Large intestine (tissue), 3 donors: ENCODE results near the gene MAGEA1. TPM values are rescaled to one million over a fixed set of nuclear protein-coding genes. Genes with fewer than 3 reads are reported as not detected.

Experiments used
- DNase-seq, 2 donors: peaks; one replicate each; pipeline versions ENCODE4 v3.0.0 to v3.0.0-alpha.2; 2013
- H3K27ac ChIP-seq: one replicate; pipeline ENCODE4 v1.5.1; 2013; ENCODE audit warnings: low read length
- H3K27me3 ChIP-seq: 2 replicates; pipeline ENCODE4 v1.6.1; 2013; ENCODE audit warnings: low read length; ENCODE audit not compliant: control insufficient read depth, insufficient read depth
- H3K36me3 ChIP-seq: 2 replicates; pipeline ENCODE4 v1.6.1; 2013; ENCODE audit warnings: low read length; ENCODE audit not compliant: control insufficient read depth, insufficient read depth
- H3K4me1 ChIP-seq: one replicate; pipeline ENCODE4 v1.6.1; 2013; ENCODE audit warnings: low read length; ENCODE audit not compliant: control insufficient read depth, insufficient read depth
- H3K4me3 ChIP-seq: one replicate; pipeline ENCODE4 v1.5.1; 2013; ENCODE audit warnings: low read length
- H3K9me3 ChIP-seq: one replicate; pipeline ENCODE4 v1.6.1; 2013; ENCODE audit warnings: mild to moderate bottlenecking, low read depth, low read length, moderate library complexity; ENCODE audit not compliant: control insufficient read depth
- WGBS: methylation state at CpG from one replicate; pipeline ENCODE4 v1.1.5; 2013; ENCODE audit warnings: low lambda C conversion rate; ENCODE audit not compliant: insufficient coverage; 5-methylcytosine and 5-hydroxymethylcytosine counted together
- polyA plus RNA-seq: library from polyadenylated mRNA; unstranded; fragments of 120-200 nt; gene quantifications from one replicate; pipeline ENCODE4 v1.2.1, GENCODE V29; 2013

MAGEA1 gene
- polyA plus RNA-seq, 1 donor: not detected

- H3K9me3 ChIP-seq: no peaks in the 10 kb centered on the region
- no peak overlapping the region for H3K4me3 ChIP-seq
- WGBS: no CpG with 5 or more reads among the region's 8 CpGs
- no peaks in the 10 kb centered on the region for H3K27me3 ChIP-seq
- H3K36me3 ChIP-seq: no peaks in the 10 kb centered on the region
- no peak for DNase-seq
- H3K27ac ChIP-seq: no peak overlapping the region
- H3K4me1 ChIP-seq: no peaks in the 10 kb centered on the region
These were observed 5.7 kb downstream of the MAGEA1 start for GRCh38 chrX:153184787-153185186.

- H3K9me3 ChIP-seq: no peaks in the 10 kb centered on the region
- H3K36me3 ChIP-seq: no peaks in the 10 kb centered on the region
- H3K4me3 ChIP-seq: no peak overlapping the region
- DNase-seq: peak; percentile 9 to 59
- no peak overlapping the region for H3K27ac ChIP-seq
- H3K27me3 ChIP-seq: no peaks in the 10 kb centered on the region
- H3K4me1 ChIP-seq: no peaks in the 10 kb centered on the region
- no CpG with 5 or more reads among the region's 1 CpG for WGBS
These were observed 11.3 kb downstream of the MAGEA1 start for GRCh38 chrX:153190381-153190780.

- no peak overlapping the region for H3K4me3 ChIP-seq
- DNase-seq: no peak
- no peaks in the 10 kb centered on the region for H3K27me3 ChIP-seq
- H3K27ac ChIP-seq: no peak overlapping the region
- no peaks in the 10 kb centered on the region for H3K36me3 ChIP-seq
- H3K9me3 ChIP-seq: no peaks in the 10 kb centered on the region
- WGBS: no CpG with 5 or more reads among the region's 2 CpGs
- no peaks in the 10 kb centered on the region for H3K4me1 ChIP-seq
These were observed 21.4 kb downstream of the MAGEA1 start for GRCh38 chrX:153200462-153200861.

- Histone ChIP-seq H3K9me3 (no peaks in the 10 kb centered on the region), H3K27me3 (no peaks in the 10 kb centered on the region), H3K36me3 (no peaks in the 10 kb centered on the region), H3K27ac (no peak overlapping the region), H3K4me3 (no peak overlapping the region), H3K4me1 (no peaks in the 10 kb centered on the region)
- DNase-seq: no peak
- WGBS: 100% methylated on average over 1 of the region's 8 CpGs
These were observed 27.5 kb downstream of the MAGEA1 start for GRCh38 chrX:153206425-153207046.

- Histone ChIP-seq H3K27ac (no peak overlapping the region), H3K36me3 (no peaks in the 10 kb centered on the region), H3K4me3 (no peak overlapping the region), H3K27me3 (no peaks in the 10 kb centered on the region), H3K9me3 (no peaks in the 10 kb centered on the region), H3K4me1 (no peaks in the 10 kb centered on the region)
- no peak for DNase-seq
- WGBS: no CpG with 5 or more reads among the region's 3 CpGs
These were observed 30.3 kb downstream of the MAGEA1 start for GRCh38 chrX:153209347-153209746.

GRCh38 chrX:153214934-153215333 is 35.9 kb downstream of the MAGEA1 start:
- Histone ChIP-seq H3K27ac (no peak overlapping the region), H3K4me3 (no peak overlapping the region), H3K4me1 (no peaks in the 10 kb centered on the region), H3K27me3 (no peaks in the 10 kb centered on the region), H3K9me3 (no peaks in the 10 kb centered on the region), H3K36me3 (no peaks in the 10 kb centered on the region)
- WGBS: no CpG with 5 or more reads among the region's 2 CpGs
- no peak for DNase-seq

GRCh38 chrX:153216926-153217325 is 37.8 kb downstream of the MAGEA1 start:
- DNase-seq: no peak
- Histone ChIP-seq H3K4me3 (no peak overlapping the region), H3K36me3 (no peaks in the 10 kb centered on the region), H3K27me3 (no peaks in the 10 kb centered on the region), H3K4me1 (no peaks in the 10 kb centered on the region), H3K9me3 (no peaks in the 10 kb centered on the region), H3K27ac (no peak overlapping the region)
- WGBS: no CpG with 5 or more reads among the region's 1 CpG

- no CpG with 5 or more reads among the region's 8 CpGs for WGBS
- Histone ChIP-seq H3K4me1 (no peaks in the 10 kb centered on the region), H3K9me3 (no peaks in the 10 kb centered on the region), H3K27ac (no peak overlapping the region), H3K36me3 (no peaks in the 10 kb centered on the region), H3K27me3 (no peaks in the 10 kb centered on the region), H3K4me3 (no peak overlapping the region)
- no peak for DNase-seq
These were observed 46.5 kb downstream of the MAGEA1 start for GRCh38 chrX:153225438-153226098.

GRCh38 chrX:153226344-153227185 is 47.5 kb downstream of the MAGEA1 start:
- 10% methylated on average over 2 of the region's 16 CpGs for WGBS
- H3K27ac ChIP-seq: no peak overlapping the region

More at GRCh38 chrX:153226344-153227185, 47.5 kb downstream of the MAGEA1 start:
- Histone ChIP-seq H3K4me3 (no peak overlapping the region), H3K9me3 (no peaks in the 10 kb centered on the region), H3K4me1 (no peaks in the 10 kb centered on the region), H3K36me3 (no peaks in the 10 kb centered on the region), H3K27me3 (no peaks in the 10 kb centered on the region)
- peak; percentile 34 to 47 for DNase-seq
